Measurements from ENCODE around the gene REV1. TPM values are rescaled to one million over a fixed set of nuclear protein-coding genes. Genes with fewer than 3 reads are reported as not detected.

Gene REV1
- polyA plus RNA-seq, 3 donors: 6.5 to 39.9 (median 9.5) TPM

DNA sequence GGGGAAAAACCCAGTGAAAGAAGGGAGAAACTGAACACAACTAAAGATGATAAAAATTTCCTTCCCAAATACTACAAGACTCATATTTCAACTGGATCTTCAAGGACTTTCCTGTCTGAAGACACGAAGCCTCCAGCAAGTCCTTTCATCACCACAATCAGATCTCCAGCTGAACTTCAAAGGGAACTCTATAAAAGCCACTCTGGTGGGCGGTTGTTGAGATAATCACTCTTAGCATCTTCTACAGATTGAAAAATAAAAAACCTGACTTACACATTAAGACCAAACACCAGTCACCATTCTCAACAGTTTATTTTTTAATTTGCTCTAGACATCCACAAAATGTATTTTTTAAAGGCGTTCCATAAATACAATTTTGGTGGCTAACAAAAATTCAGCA is 4.4 kb downstream of the REV1 start:
- Histone ChIP-seq H4K20me1 (ENCODE audit: insufficient read depth, low read length) (peaks cover 68% of the 10 kb centered on the region), H3K4me3 (replicated peaks in 1 of 3; ENCODE audit: low read depth in 2 of 3, low read length in 3 of 3) (no peak overlapping the region), H3K4me2 (replicated peaks; ENCODE audit: extremely low read depth, low read length, poor library complexity, severe bottlenecking) (no peak overlapping the region), H3K27ac (ENCODE audit: low read depth in 1 of 2, low read length in 2 of 2) (no peak overlapping the region), H3K9me3 (replicated peaks in 1 of 2; ENCODE audit: control insufficient read depth in 1 of 2, insufficient read depth in 1 of 2, low read length in 2 of 2) (no peaks in the 10 kb centered on the region), H3K9ac (ENCODE audit: insufficient read depth, low read length, poor library complexity, severe bottlenecking) (no peak overlapping the region), H2AFZ (ENCODE audit: insufficient read depth, low read depth, low read length, poor library complexity, severe bottlenecking) (no peak overlapping the region), H3K36me3 (replicated peaks in 1 of 2; ENCODE audit: control insufficient read depth in 1 of 2, insufficient read depth in 2 of 2, low read length in 2 of 2) (peaks cover 0 to 5% of the 10 kb centered on the region in 2 donors), H3K79me2 (ENCODE audit: insufficient read depth, low read length) (peaks cover 89% of the 10 kb centered on the region), H3K27me3 (ENCODE audit: control insufficient read depth in 2 of 2, insufficient read depth in 2 of 2, low read length in 2 of 2) (no peaks in the 10 kb centered on the region), H3K4me1 (ENCODE audit: control insufficient read depth in 1 of 2, insufficient read depth in 2 of 2, low read length in 2 of 2) (peaks cover 13 to 17% of the 10 kb centered on the region in 2 donors)
- TF ChIP-seq, protein P1, sequence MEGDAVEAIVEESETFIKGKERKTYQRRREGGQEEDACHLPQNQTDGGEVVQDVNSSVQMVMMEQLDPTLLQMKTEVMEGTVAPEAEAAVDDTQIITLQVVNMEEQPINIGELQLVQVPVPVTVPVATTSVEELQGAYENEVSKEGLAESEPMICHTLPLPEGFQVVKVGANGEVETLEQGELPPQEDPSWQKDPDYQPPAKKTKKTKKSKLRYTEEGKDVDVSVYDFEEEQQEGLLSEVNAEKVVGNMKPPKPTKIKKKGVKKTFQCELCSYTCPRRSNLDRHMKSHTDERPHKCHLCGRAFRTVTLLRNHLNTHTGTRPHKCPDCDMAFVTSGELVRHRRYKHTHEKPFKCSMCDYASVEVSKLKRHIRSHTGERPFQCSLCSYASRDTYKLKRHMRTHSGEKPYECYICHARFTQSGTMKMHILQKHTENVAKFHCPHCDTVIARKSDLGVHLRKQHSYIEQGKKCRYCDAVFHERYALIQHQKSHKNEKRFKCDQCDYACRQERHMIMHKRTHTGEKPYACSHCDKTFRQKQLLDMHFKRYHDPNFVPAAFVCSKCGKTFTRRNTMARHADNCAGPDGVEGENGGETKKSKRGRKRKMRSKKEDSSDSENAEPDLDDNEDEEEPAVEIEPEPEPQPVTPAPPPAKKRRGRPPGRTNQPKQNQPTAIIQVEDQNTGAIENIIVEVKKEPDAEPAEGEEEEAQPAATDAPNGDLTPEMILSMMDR (IDR thresholded peaks at IDR 0.05): no peak
- Mint-ChIP-seq H3K36me3 (peaks cover 1 to 4% of the 10 kb centered on the region in 2 donors), H3K4me1 (peaks cover 36% of the 10 kb centered on the region), H3K27me3 (ENCODE audit: low read depth in 3 of 3) (no peaks in the 10 kb centered on the region), H3K9me3 (no peaks in the 10 kb centered on the region), H3K27ac (no peak overlapping the region), H3K4me3 (no peak overlapping the region)
- WGBS (ENCODE audit: insufficient coverage): 44% methylated on average over 1 of the region's 3 CpGs
- intact Hi-C loops (cut with micrococcal nuclease): no loop called here
- no peak for DNase-seq

DNA sequence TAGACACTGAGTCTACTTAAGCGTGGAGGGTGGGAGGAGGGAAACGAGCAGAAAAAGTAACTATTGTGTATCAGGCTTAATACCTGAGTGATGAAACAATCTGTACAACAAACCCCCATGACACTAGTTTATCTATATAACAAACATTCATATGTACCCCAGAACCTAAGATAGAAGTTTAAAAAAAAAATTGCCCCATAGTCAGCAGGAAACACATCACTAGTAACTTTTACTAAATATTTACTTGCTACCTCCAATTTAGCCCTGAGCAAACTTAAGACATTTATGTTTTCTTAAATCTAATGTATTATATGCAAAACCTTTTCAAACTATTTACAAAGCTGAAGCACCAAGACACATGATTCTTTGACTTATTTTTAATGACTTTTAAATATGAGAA is 5.6 kb downstream of the REV1 start:
- H3K27me3 Mint-ChIP-seq (ENCODE audit: low read depth in 3 of 3): no peaks in the 10 kb centered on the region
- H3K9me3 Mint-ChIP-seq: no peaks in the 10 kb centered on the region
- H4K20me1 ChIP-seq (ENCODE audit: insufficient read depth, low read length): peaks cover 79% of the 10 kb centered on the region
- no peak overlapping the region for H3K27ac Mint-ChIP-seq
- no peak overlapping the region for H3K9ac ChIP-seq (ENCODE audit: insufficient read depth, low read length, poor library complexity, severe bottlenecking)
- H3K27me3 ChIP-seq (ENCODE audit: control insufficient read depth in 2 of 2, insufficient read depth in 2 of 2, low read length in 2 of 2): no peaks in the 10 kb centered on the region
- H3K79me2 ChIP-seq (ENCODE audit: insufficient read depth, low read length): peaks cover 100% of the 10 kb centered on the region
- peaks cover 1 to 4% of the 10 kb centered on the region in 2 donors for H3K36me3 Mint-ChIP-seq
- H3K9me3 ChIP-seq (replicated peaks in 1 of 2; ENCODE audit: control insufficient read depth in 1 of 2, insufficient read depth in 1 of 2, low read length in 2 of 2): no peaks in the 10 kb centered on the region
- DNase-seq: no peak
- H3K4me2 ChIP-seq (replicated peaks; ENCODE audit: extremely low read depth, low read length, poor library complexity, severe bottlenecking): no peak overlapping the region
- peaks cover 2 to 5% of the 10 kb centered on the region in 2 donors for H3K36me3 ChIP-seq (replicated peaks in 1 of 2; ENCODE audit: control insufficient read depth in 1 of 2, insufficient read depth in 2 of 2, low read length in 2 of 2)
- no peak overlapping the region for H3K27ac ChIP-seq (ENCODE audit: low read depth in 1 of 2, low read length in 2 of 2)
- intact Hi-C loops (cut with micrococcal nuclease): no loop called here
- no peak overlapping the region for H2AFZ ChIP-seq (ENCODE audit: insufficient read depth, low read depth, low read length, poor library complexity, severe bottlenecking)
- H3K4me3 Mint-ChIP-seq: no peak overlapping the region
- no CpG with 5 or more reads among the region's 2 CpGs for WGBS (ENCODE audit: insufficient coverage)
- H3K4me3 ChIP-seq (replicated peaks in 1 of 3; ENCODE audit: low read depth in 2 of 3, low read length in 3 of 3): no peak overlapping the region
- peaks cover 12 to 15% of the 10 kb centered on the region in 2 donors for H3K4me1 ChIP-seq (ENCODE audit: control insufficient read depth in 1 of 2, insufficient read depth in 2 of 2, low read length in 2 of 2)
- peaks cover 36% of the 10 kb centered on the region for H3K4me1 Mint-ChIP-seq
- TF ChIP-seq, protein P1 (IDR thresholded peaks at IDR 0.05): no peak
